Peyer's patch (tissue), 4 donors: Measurements from ENCODE around the gene SUGCT. TPM values are rescaled to one million over a fixed set of nuclear protein-coding genes. Genes with fewer than 3 reads are reported as not detected.

Source experiments
- DNase-seq, 3 donors: peaks; one replicate each; pipeline ENCODE4 v3.0.0-alpha.2; 2017 to 2019
- H3K27ac ChIP-seq, 4 donors: fragments of 200-600 bp; sonication (generic); one replicate each; pipeline ENCODE4 v1.5.1; 2016 to 2019
- H3K27me3 ChIP-seq, 2 donors: fragments of 200-600 bp; sonication (generic); one replicate each; pipeline ENCODE4 v1.5.1; 2019
- H3K36me3 ChIP-seq, 3 donors: fragments of 200-600 bp; sonication (generic); one replicate each; pipeline ENCODE4 v1.5.1; 2016 to 2019
- H3K4me1 ChIP-seq, 4 donors: fragments of 200-600 bp; sonication (generic); one replicate each; pipeline ENCODE4 v1.5.1; 2016 to 2019
- H3K4me3 ChIP-seq, 4 donors: fragments of 200-600 bp; sonication (generic); 1 replicate in 3 of 4; 2 replicates in 1 of 4; pipeline ENCODE4 v1.5.1; 2016 to 2019; ENCODE audit warnings: mild to moderate bottlenecking in 1 of 4
- H3K9me3 ChIP-seq, 4 donors: fragments of 200-600 bp; sonication (generic); one replicate each; pipeline ENCODE4 v1.5.1; 2016 to 2019; ENCODE audit warnings: mild to moderate bottlenecking in 1 of 4
- CTCF ChIP-seq, 6 experiments: fragments of 450-650 bp in 4 of 6; fragments of 200-600 bp in 2 of 6; sonication (generic) in 1 of 6; IDR thresholded peaks; one replicate each; pipeline ENCODE4 v1.5.1; 2017 to 2019; ENCODE audit warnings: antibody characterized with exemption in 6 of 6, mild to moderate bottlenecking in 3 of 6, moderate library complexity in 1 of 6
- POLR2A ChIP-seq, 2 donors: fragments of 450-650 bp; IDR thresholded peaks; one replicate each; pipeline ENCODE4 v1.5.1; 2017; ENCODE audit warnings: antibody characterized with exemption in 2 of 2, mild to moderate bottlenecking in 2 of 2, moderate library complexity in 2 of 2
- total RNA-seq, 4 donors: library from RNA; depleted of rRNA; stranded (reverse); fragments of >200 nt; gene quantifications; one replicate each; pipeline ENCODE4 v1.1.0, GENCODE V29; 2016

SUGCT gene
- total RNA-seq, 4 donors from 2014 or later = 6.4 to 8.9 (median 8.3) TPM; not detected in 1

GRCh38 chr7:40572810-40573465, 438.1 kb downstream of the SUGCT start:
- no peak for TF ChIP-seq POLR2A (IDR thresholded peaks at IDR 0.05)
- no peak for TF ChIP-seq CTCF (IDR thresholded peaks at IDR 0.05)
- no peaks in the 10 kb centered on the region for H3K9me3 ChIP-seq
- H3K4me3 ChIP-seq = no peak overlapping the region
- no peaks in the 10 kb centered on the region for H3K27me3 ChIP-seq
- H3K4me1 ChIP-seq = no peaks in the 10 kb centered on the region
- no peaks in the 10 kb centered on the region for H3K36me3 ChIP-seq
- no peak overlapping the region for H3K27ac ChIP-seq
- no peak for DNase-seq

GRCh38 chr7:40579401-40579800, 444.6 kb downstream of the SUGCT start:
- Histone ChIP-seq H3K36me3 (no peaks in the 10 kb centered on the region), H3K27ac (no peak overlapping the region), H3K4me3 (no peak overlapping the region), H3K4me1 (no peaks in the 10 kb centered on the region), H3K27me3 (no peaks in the 10 kb centered on the region), H3K9me3 (no peaks in the 10 kb centered on the region)
- TF ChIP-seq POLR2A (IDR thresholded peaks at IDR 0.05) (no peak), CTCF (IDR thresholded peaks at IDR 0.05) (no peak)
- DNase-seq = no peak

- no peaks in the 10 kb centered on the region for H3K9me3 ChIP-seq
- TF ChIP-seq POLR2A (IDR thresholded peaks at IDR 0.05) (no peak), CTCF (IDR thresholded peaks at IDR 0.05) (no peak)
Observed at GRCh38 chr7:40580776-40581175, 446.0 kb downstream of the SUGCT start.

GRCh38 chr7:40582539-40582938, 447.7 kb downstream of the SUGCT start:
- Histone ChIP-seq H3K36me3 (no peaks in the 10 kb centered on the region), H3K4me1 (no peaks in the 10 kb centered on the region), H3K4me3 (no peak overlapping the region), H3K27ac (no peak overlapping the region), H3K27me3 (no peaks in the 10 kb centered on the region), H3K9me3 (no peaks in the 10 kb centered on the region)
- TF ChIP-seq CTCF (IDR thresholded peaks at IDR 0.05) = no peak
- TF ChIP-seq POLR2A (IDR thresholded peaks at IDR 0.05) = no peak
- DNase-seq = no peak

More at GRCh38 chr7:40580776-40581175, 446.0 kb downstream of the SUGCT start:
- Histone ChIP-seq H3K27ac (no peak overlapping the region), H3K4me3 (no peak overlapping the region), H3K36me3 (no peaks in the 10 kb centered on the region), H3K4me1 (no peaks in the 10 kb centered on the region), H3K27me3 (no peaks in the 10 kb centered on the region)
- no peak for DNase-seq

GRCh38 chr7:40583667-40584444, 449.1 kb downstream of the SUGCT start:
- H3K36me3 ChIP-seq = no peaks in the 10 kb centered on the region
- no peak for TF ChIP-seq CTCF (IDR thresholded peaks at IDR 0.05)
- no peak for DNase-seq
- no peaks in the 10 kb centered on the region for H3K27me3 ChIP-seq
- H3K4me3 ChIP-seq = no peak overlapping the region
- no peak overlapping the region for H3K27ac ChIP-seq
- H3K4me1 ChIP-seq = no peaks in the 10 kb centered on the region
- no peaks in the 10 kb centered on the region for H3K9me3 ChIP-seq
